Measurements from ENCODE around the gene CD74.

CD74 gene

GRCh38 chr5:150413176-150413901 lies 629 bp upstream of the CD74 start:
- no peak overlapping the region for H3K27ac ChIP-seq
- TF ChIP-seq ZFX (IDR thresholded peaks at IDR 0.05) (no peak), CTCF (conservative IDR thresholded peaks at IDR 0.05) (no peak)

GRCh38 chr5:150411245-150411979 lies 1.3 kb downstream of the CD74 start:
- no peak for TF ChIP-seq ZFX (IDR thresholded peaks at IDR 0.05)
- TF ChIP-seq CTCF (conservative IDR thresholded peaks at IDR 0.05) = no peak
- no peak overlapping the region for H3K27ac ChIP-seq

DNA sequence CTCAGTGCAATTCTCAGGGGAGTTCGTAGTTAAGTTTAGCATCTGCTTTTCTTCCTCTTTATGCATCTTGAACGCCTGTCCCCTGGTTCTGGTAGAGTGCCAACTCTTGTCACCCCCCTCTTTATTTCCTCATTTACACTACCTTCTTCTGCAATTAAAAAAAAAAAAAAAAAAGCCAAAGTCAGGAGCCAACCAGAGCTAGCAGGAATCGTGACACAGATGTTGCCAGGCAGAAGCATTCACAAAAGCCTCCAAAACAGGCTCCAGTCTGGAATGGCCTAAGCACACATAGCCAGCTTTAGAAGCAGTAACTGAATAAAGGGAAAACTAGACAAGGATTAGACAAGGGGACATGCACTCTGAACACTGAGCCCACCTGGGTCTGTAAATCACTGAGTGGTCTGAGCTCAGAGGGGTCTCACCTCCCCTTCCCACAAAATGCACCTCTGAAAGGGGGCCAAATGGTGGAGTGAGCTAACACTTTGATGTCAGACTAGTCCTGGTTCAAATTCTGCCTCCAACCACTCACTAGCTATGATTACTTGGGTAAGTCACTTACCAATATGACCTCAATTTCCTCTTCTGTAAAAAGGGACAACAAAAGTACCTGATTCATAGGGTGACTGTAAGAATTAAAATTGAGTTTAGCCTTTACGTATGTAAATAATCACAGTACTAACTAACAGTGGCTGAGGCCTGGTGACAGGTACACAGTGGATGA lies 2.0 kb downstream of the CD74 start:
- H3K27ac ChIP-seq = no peak overlapping the region
- TF ChIP-seq CTCF (conservative IDR thresholded peaks at IDR 0.05) = no peak
- TF ChIP-seq ZFX (IDR thresholded peaks at IDR 0.05) = no peak

DNA sequence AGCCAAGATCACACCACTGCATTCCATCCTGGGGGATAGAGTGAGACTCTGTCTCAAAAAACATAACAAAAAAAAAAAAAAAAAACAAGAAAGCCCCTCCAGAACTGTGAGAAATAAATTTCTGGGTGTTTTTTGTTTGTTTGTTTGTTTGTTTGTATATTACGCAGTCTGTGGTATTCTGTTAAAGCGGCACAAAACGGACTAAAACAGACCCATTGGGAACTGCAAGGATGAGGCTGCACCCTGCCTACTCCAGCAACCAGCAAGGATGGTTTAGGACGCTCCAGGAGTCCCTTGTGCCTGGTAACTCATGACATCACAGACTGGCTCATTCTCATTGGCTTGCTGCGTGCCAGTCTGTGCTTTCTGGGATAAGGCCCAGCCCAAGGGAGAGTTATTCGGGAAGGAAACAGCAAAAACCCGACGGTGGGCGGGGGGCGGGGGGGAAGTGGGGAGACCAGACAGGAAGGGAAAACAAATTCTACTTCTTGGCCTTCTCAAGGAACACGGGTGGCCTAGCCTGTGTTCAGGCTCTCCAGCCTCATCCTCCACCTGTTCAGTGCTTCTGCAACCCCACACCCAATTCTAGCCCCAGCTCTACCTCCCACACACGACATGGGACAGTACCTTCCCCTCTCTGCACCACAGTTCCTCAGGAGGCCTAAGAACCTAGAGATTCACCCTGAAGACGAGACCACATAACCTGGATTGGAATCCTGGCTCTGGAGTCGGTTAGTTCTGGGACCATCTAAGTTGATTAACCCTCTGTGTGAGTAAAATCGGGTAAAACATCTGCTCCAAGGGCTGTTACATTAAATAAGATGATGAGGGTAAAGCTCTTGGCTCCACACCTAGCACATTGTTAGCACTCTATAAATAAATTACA lies 2.8 kb downstream of the CD74 start:
- no peak overlapping the region for H3K27ac ChIP-seq
- TF ChIP-seq CTCF (conservative IDR thresholded peaks at IDR 0.05) = no peak
- TF ChIP-seq ZFX (IDR thresholded peaks at IDR 0.05) = no peak

GRCh38 chr5:150408231-150408943 lies 4.3 kb downstream of the CD74 start:
- TF ChIP-seq ZFX (IDR thresholded peaks at IDR 0.05) (no peak), CTCF (conservative IDR thresholded peaks at IDR 0.05) (no peak)

GRCh38 chr5:150407096-150407720 lies 5.5 kb downstream of the CD74 start:
- TF ChIP-seq CTCF (conservative IDR thresholded peaks at IDR 0.05) (no peak), ZFX (IDR thresholded peaks at IDR 0.05) (no peak)
- H3K27ac ChIP-seq = no peak overlapping the region

More at GRCh38 chr5:150408231-150408943, 4.3 kb downstream of the CD74 start:
- H3K27ac ChIP-seq = no peak overlapping the region

Data from C4-2B (cell line).